ENCODE data around the gene DNAAF5. TPM values are rescaled to one million over a fixed set of nuclear protein-coding genes. Genes with fewer than 3 reads are reported as not detected.

The DNAAF5 gene
- total and polyA plus RNA-seq, 2 of the 4 experiments (the other 2 are of a cell fraction) = 12.4 to 32.6 TPM

- Histone ChIP-seq H2BK15ac (ENCODE audit: low read depth, low read length) (no peak overlapping the region), H2BK20ac (ENCODE audit: low read depth, low read length) (no peak overlapping the region), H4K20me1 (ENCODE audit: insufficient read depth, low read length) (peaks cover 5% of the 10 kb centered on the region; the same call in 1 of the 2 replicates), H3K27ac (ENCODE audit: insufficient read depth, low read length) (no peak overlapping the region), H3K27me3 (ENCODE audit: control insufficient read depth, insufficient read depth, low read length) (peaks cover 4% of the 10 kb centered on the region; the same call in 1 of the 2 replicates), H3K23ac (ENCODE audit: low read depth, low read length) (no peak overlapping the region), H3K18ac (ENCODE audit: low read depth, low read length) (no peak overlapping the region), H3K79me1 (ENCODE audit: low read depth in 1 of 2, low read length in 2 of 2) (no peaks in the 10 kb centered on the region), H2AFZ (replicated peaks; ENCODE audit: low read length, poor library complexity) (no peak overlapping the region), H3K4me2 (ENCODE audit: low read depth, low read length) (no peak overlapping the region), H4K5ac (ENCODE audit: low read depth, low read length) (no peak overlapping the region), H2AK5ac (ENCODE audit: low read depth, low read length) (no peak overlapping the region), H3K9me1 (ENCODE audit: insufficient read depth, low read length) (no peaks in the 10 kb centered on the region), H2AK9ac (replicated peaks; ENCODE audit: low read depth, low read length, poor library complexity) (no peak overlapping the region), H4K8ac (ENCODE audit: low read depth in 2 of 2, low read length in 2 of 2) (no peak overlapping the region), H2BK5ac (ENCODE audit: low read depth, low read length, poor library complexity, severe bottlenecking) (no peak overlapping the region), H3K9me3 (ENCODE audit: control insufficient read depth, insufficient read depth, low read length) (0 out of 2 replicates have a peak, but pooled peaks cover 3% of the 10 kb centered on the region), H4K91ac (ENCODE audit: insufficient read depth, low read depth, low read length) (no peak overlapping the region), H3K4ac (ENCODE audit: low read depth, low read length) (no peak overlapping the region), H3K4me3 (ENCODE audit: insufficient read depth, low read depth, low read length) (no peak overlapping the region), H3K56ac (ENCODE audit: extremely low read depth, insufficient read depth, low read length) (no peak overlapping the region), H3K9ac (ENCODE audit: low read depth, low read length) (no peak overlapping the region), H2BK120ac (ENCODE audit: low read depth, low read length) (no peak overlapping the region), H3K14ac (replicated peaks; ENCODE audit: low read depth, low read length) (no peak overlapping the region), H3K4me1 (ENCODE audit: control insufficient read depth, insufficient read depth, low read length) (peaks cover 3% of the 10 kb centered on the region; the same call in 1 of the 2 replicates), H3K36me3 (ENCODE audit: control insufficient read depth, insufficient read depth, low read length) (0 out of 2 replicates have a peak, but pooled peaks cover 1% of the 10 kb centered on the region)
- WGBS, 2 experiments (ENCODE audit: extremely low coverage in 2 of 2, insufficient read length in 1 of 2) = 93% methylated on average over 8 of the region's 16 CpGs; no CpG with 5 or more reads in 1 of the 2 experiments
- ChIA-PET CTCF (no interaction called here), POLR2A (ENCODE audit: unreplicated experiment) (no interaction called here)
- dilution Hi-C loops (cut with HindIII; ENCODE audit: low sequenced_read_pairs, unreplicated experiment) = no loop called here
- no TSS peak for BruUV-seq (replicated peaks)
- ATAC-seq (ENCODE audit: low read depth) = no peak
- intact Hi-C loops (cut with micrococcal nuclease) = no loop called here
- in situ Hi-C loops (cut with MboI; ENCODE audit: low sequenced_read_pairs) = no loop called here
- DNase-seq = no peak
- TF ChIP-seq, protein P1, sequence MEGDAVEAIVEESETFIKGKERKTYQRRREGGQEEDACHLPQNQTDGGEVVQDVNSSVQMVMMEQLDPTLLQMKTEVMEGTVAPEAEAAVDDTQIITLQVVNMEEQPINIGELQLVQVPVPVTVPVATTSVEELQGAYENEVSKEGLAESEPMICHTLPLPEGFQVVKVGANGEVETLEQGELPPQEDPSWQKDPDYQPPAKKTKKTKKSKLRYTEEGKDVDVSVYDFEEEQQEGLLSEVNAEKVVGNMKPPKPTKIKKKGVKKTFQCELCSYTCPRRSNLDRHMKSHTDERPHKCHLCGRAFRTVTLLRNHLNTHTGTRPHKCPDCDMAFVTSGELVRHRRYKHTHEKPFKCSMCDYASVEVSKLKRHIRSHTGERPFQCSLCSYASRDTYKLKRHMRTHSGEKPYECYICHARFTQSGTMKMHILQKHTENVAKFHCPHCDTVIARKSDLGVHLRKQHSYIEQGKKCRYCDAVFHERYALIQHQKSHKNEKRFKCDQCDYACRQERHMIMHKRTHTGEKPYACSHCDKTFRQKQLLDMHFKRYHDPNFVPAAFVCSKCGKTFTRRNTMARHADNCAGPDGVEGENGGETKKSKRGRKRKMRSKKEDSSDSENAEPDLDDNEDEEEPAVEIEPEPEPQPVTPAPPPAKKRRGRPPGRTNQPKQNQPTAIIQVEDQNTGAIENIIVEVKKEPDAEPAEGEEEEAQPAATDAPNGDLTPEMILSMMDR (conservative IDR thresholded peaks at IDR 0.05; ENCODE audit: low read depth, low read length) = no peak
- TF ChIP-seq RAD21 (IDR thresholded peaks at IDR 0.05; ENCODE audit: low read length) (no peak), CHD1 (IDR thresholded peaks at IDR 0.05; ENCODE audit: low read depth, low read length) (no peak), CEBPB (IDR thresholded peaks at IDR 0.05; ENCODE audit: low read depth, low read length) (no peak), ELK1 (IDR thresholded peaks at IDR 0.05; ENCODE audit: borderline replicate concordance, low read depth, low read length) (no peak), SMC3 (IDR thresholded peaks at IDR 0.05; ENCODE audit: low read depth, low read length) (no peak), RFX5 (IDR thresholded peaks at IDR 0.05; ENCODE audit: low read depth, low read length) (no peak), MAFK (IDR thresholded peaks at IDR 0.05; ENCODE audit: low read depth, low read length) (no peak), POLR2A (IDR thresholded peaks at IDR 0.05; ENCODE audit: low read depth, low read length) (no peak), MAZ (IDR thresholded peaks at IDR 0.05; ENCODE audit: borderline replicate concordance, low read depth, low read length) (no peak), USF2 (IDR thresholded peaks at IDR 0.05; ENCODE audit: low read depth, low read length) (no peak), NFE2L2 (IDR thresholded peaks at IDR 0.05; ENCODE audit: low read depth, low read length) (no peak), BHLHE40 (IDR thresholded peaks at IDR 0.05; ENCODE audit: low read depth, low read length) (no peak), MXI1 (IDR thresholded peaks at IDR 0.05; ENCODE audit: borderline replicate concordance, low read depth, low read length) (no peak), FOS (IDR thresholded peaks at IDR 0.05; ENCODE audit: low read depth, low read length) (no peak)
Observed at GRCh38 chr7:713488-714230, 12.8 kb upstream of the DNAAF5 start.
